GM12878 (cell line): Measurements from ENCODE around the gene PMF1. TPM values are rescaled to one million over a fixed set of nuclear protein-coding genes. Genes with fewer than 3 reads are reported as not detected.

ENCODE experiments used
- ATAC-seq: fragments of 200-7000 bp; cut with Tn5 transposase; 3 replicates; pipeline ENCODE4 v1.9.1; 2020; ENCODE audit warnings: mild to moderate bottlenecking, moderate library complexity
- BruUV-seq: library from RNA; stranded (reverse); fragments of 400-500 nt; replicated peaks from 2 replicates; lab custom pipeline; 2021; lab: Mats Ljungman, UMichigan
- CTCF ChIA-PET: fragments of 300-600 bp; sonication (Branson Sonifier 250); formaldehyde crosslinking; extraction: SDS; loops from one replicate; lab custom pipeline; 2021; ENCODE audit warnings: inconsistent platforms; lab: Yijun Ruan, JAX
- POLR2A ChIA-PET: fragments of 350-600 bp; formaldehyde crosslinking; extraction: SDS; loops from one replicate; lab custom pipeline; 2021; ENCODE audit warnings: inconsistent platforms; lab: Charles Lee
- RAD21 ChIA-PET: fragments of 300-600 bp; sonication (Branson Sonifier 250); formaldehyde crosslinking; loops from one replicate; lab custom pipeline; 2023; ENCODE audit warnings: antibody characterized with exemption; ENCODE audit not compliant: unreplicated experiment; lab: Charles Lee
- SMC1A ChIA-PET: fragments of 300-600 bp; sonication (Branson Sonifier 250); formaldehyde crosslinking; loops from one replicate; lab custom pipeline; 2023; ENCODE audit not compliant: unreplicated experiment, uncharacterized antibody; lab: Charles Lee
- DNase-seq: peaks from one replicate; pipeline ENCODE4 v3.0.0-alpha.2; 2011; ENCODE audit warnings: low read depth, low spot score
- FAIRE-seq: peaks from 3 replicates; lab custom pipeline; 2011; peaks lifted over from hg19 to GRCh38; lab: Jason Lieb, UNC
- H2AFZ ChIP-seq: 2 replicates; pipeline ENCODE4 v1.6.0; 2011; ENCODE audit warnings: low read depth, low read length, control low read depth; ENCODE audit not compliant: control insufficient read depth
- H3K27ac ChIP-seq: 2 replicates; pipeline ENCODE4 v1.5.1; 2011; ENCODE audit warnings: control low read depth; ENCODE audit not compliant: control insufficient read depth, insufficient read depth
- H3K27me3 ChIP-seq, 2 experiments: replicated peaks in 1 of 2; 2 replicates each; pipeline versions ENCODE4 v1.6.0 to v1.6.1; 2011; ENCODE audit warnings: low read length in 1 of 2; ENCODE audit not compliant: control insufficient read depth in 2 of 2, insufficient read depth in 2 of 2
- H3K36me3 ChIP-seq, 2 experiments: 2 replicates each; pipeline ENCODE4 v1.5.1; 2011; ENCODE audit warnings: low read length in 1 of 2; ENCODE audit not compliant: control insufficient read depth in 2 of 2, insufficient read depth in 2 of 2
- H3K4me1 ChIP-seq: 2 replicates; pipeline ENCODE4 v1.6.1; 2011; ENCODE audit warnings: mild to moderate bottlenecking, low read length, moderate library complexity, mixed read lengths; ENCODE audit not compliant: control insufficient read depth, insufficient read depth
- H3K4me2 ChIP-seq: 2 replicates; pipeline ENCODE4 v1.6.0; 2011; ENCODE audit warnings: control low read depth; ENCODE audit not compliant: control insufficient read depth, insufficient read depth
- H3K4me3 ChIP-seq: fragments of 200-600 bp; sonication (generic); 2 replicates; pipeline ENCODE4 v1.5.1; 2016
- H3K79me2 ChIP-seq: 2 replicates; pipeline ENCODE4 v1.6.0; 2011; ENCODE audit warnings: low read length; ENCODE audit not compliant: control insufficient read depth, insufficient read depth
- H3K9ac ChIP-seq: 2 replicates; pipeline ENCODE4 v1.8.0; 2011; ENCODE audit warnings: low read length, control low read depth, mixed read lengths; ENCODE audit not compliant: control insufficient read depth, insufficient read depth
- H3K9me3 ChIP-seq: replicated peaks from 3 replicates; pipeline ENCODE4 v1.5.1; 2011; ENCODE audit warnings: mild to moderate bottlenecking, low read length; ENCODE audit not compliant: control insufficient read depth, insufficient read depth
- H4K20me1 ChIP-seq: 2 replicates; pipeline ENCODE4 v1.6.0; 2011; ENCODE audit not compliant: control insufficient read depth, insufficient read depth
- ATF3 ChIP-seq: IDR thresholded peaks from 2 replicates; pipeline ENCODE4 v1.6.1; 2011; ENCODE audit warnings: low read depth, mild to moderate bottlenecking, low read length, moderate library complexity, borderline replicate concordance; ENCODE audit errors: extremely low read depth
- BCL11A ChIP-seq: IDR thresholded peaks from 2 replicates; pipeline ENCODE4 v1.6.1; 2011; ENCODE audit warnings: low read depth, low read length
- CHD4 ChIP-seq: fragments of 200-600 bp; sonication (generic); IDR thresholded peaks from 2 replicates; pipeline ENCODE4 v1.6.1; 2016; ENCODE audit warnings: mild to moderate bottlenecking
- CREM ChIP-seq: IDR thresholded peaks from 2 replicates; pipeline ENCODE4 v1.6.1; 2014; ENCODE audit warnings: antibody characterized with exemption, low read depth
- HDAC6 ChIP-seq: fragments of 200-600 bp; sonication (generic); IDR thresholded peaks from one replicate; pipeline ENCODE4 v1.8.0; 2017; ENCODE audit warnings: antibody characterized with exemption; ENCODE audit not compliant: unreplicated experiment
- KLF5 ChIP-seq: fragments of 450-650 bp; IDR thresholded peaks from 2 replicates; pipeline ENCODE4 v1.6.1; 2014; ENCODE audit warnings: mild to moderate bottlenecking; ENCODE audit not compliant: partially characterized antibody
- PML ChIP-seq: IDR thresholded peaks from 2 replicates; pipeline ENCODE4 v1.6.1; 2012; ENCODE audit warnings: low read length, inconsistent platforms
- RAD51 ChIP-seq: fragments of 450-650 bp; IDR thresholded peaks from 2 replicates; pipeline ENCODE4 v1.6.1; 2016; ENCODE audit warnings: moderate library complexity, mild to moderate bottlenecking, inconsistent platforms
- RB1 ChIP-seq: fragments of 450-650 bp; formaldehyde crosslinking; IDR thresholded peaks from 2 replicates; pipeline ENCODE4 v1.6.1; 2017; ENCODE audit warnings: mild to moderate bottlenecking, borderline replicate concordance
- SIX5 ChIP-seq: IDR thresholded peaks from 2 replicates; pipeline ENCODE4 v1.6.1; 2011; ENCODE audit warnings: mild to moderate bottlenecking, low read depth, low read length, moderate library complexity; ENCODE audit not compliant: severe bottlenecking
- SUZ12 ChIP-seq: fragments of 200-600 bp; sonication (generic); IDR thresholded peaks from one replicate; pipeline ENCODE4 v1.6.1; 2018; ENCODE audit warnings: antibody characterized with exemption, mild to moderate bottlenecking; ENCODE audit not compliant: unreplicated experiment
- ZZZ3 ChIP-seq: IDR thresholded peaks from 2 replicates; pipeline ENCODE4 v1.6.1; 2011; ENCODE audit warnings: low read depth; ENCODE audit not compliant: control insufficient read depth, insufficient read length
- WGBS: methylation state at CpG from one replicate; pipeline ENCODE4 v1.1.6; 2016; ENCODE audit warnings: low lambda C conversion rate; ENCODE audit not compliant: insufficient replicate concordance, insufficient coverage; ENCODE audit errors: missing lambda C conversion rate; 5-methylcytosine and 5-hydroxymethylcytosine counted together
- in situ Hi-C: fragments of 300-500 bp; cut with MboI; formaldehyde crosslinking; loops from 9 replicates; pipeline ENCODE4 v1.14.3; 2018; ENCODE audit warnings: mixed read lengths
- intact Hi-C: fragments of 100-400 bp; cut with micrococcal nuclease; formaldehyde crosslinking; loops from one replicate; pipeline ENCODE4 v1.14.2; 2022; ENCODE audit not compliant: unreplicated experiment
- polyA plus RNA-seq, 11 experiments: library from polyadenylated mRNA; depleted of rRNA in 4 of 11; unstranded in 6 of 11; stranded (reverse) in 5 of 11; fragments of >200 nt; fragmentation: Nextera tagmentation in 4 of 11; fragmentation: Illumina TruSeq in 1 of 11; extraction: Ambion mirVana in 4 of 11; extraction: Trizol in 1 of 11; gene quantifications; 1 replicate in 1 of 11; 2 replicates in 10 of 11; pipeline versions ENCODE4 v1.2.1 to v1.2.3, GENCODE V29; 2011 to 2016; ENCODE audit warnings: inconsistent platforms in 2 of 11, missing spikeins in 2 of 11, low read depth in 1 of 11
- total RNA-seq, 4 experiments: library from RNA; depleted of rRNA in 3 of 4; stranded (reverse); fragments of >200 nt in 3 of 4; fragmentation: Illumina TruSeq in 1 of 4; extraction: Trizol in 1 of 4; gene quantifications; 2 replicates each; pipeline versions ENCODE4 v1.2.1 to v1.2.3, GENCODE V29; 2013 to 2021
- TF ChIP-seq, protein P1 (sequence below): fragments of 450-650 bp; IDR thresholded peaks from 2 replicates; pipeline ENCODE4 v1.6.1; 2016; ENCODE audit warnings: mild to moderate bottlenecking, moderate library complexity, borderline replicate concordance
- TF ChIP-seq, protein P2 (sequence below): fragments of 450-650 bp; conservative IDR thresholded peaks from 2 replicates; pipeline ENCODE4 v1.6.1; 2017; ENCODE audit warnings: mild to moderate bottlenecking, moderate library complexity

The PMF1 gene
- total and polyA plus RNA-seq, 10 of the 15 experiments (the other 5 are each of a cell fraction or from before 2014, with no cell fraction given) = 6.7 to 105 (median 67.3) TPM

DNA sequence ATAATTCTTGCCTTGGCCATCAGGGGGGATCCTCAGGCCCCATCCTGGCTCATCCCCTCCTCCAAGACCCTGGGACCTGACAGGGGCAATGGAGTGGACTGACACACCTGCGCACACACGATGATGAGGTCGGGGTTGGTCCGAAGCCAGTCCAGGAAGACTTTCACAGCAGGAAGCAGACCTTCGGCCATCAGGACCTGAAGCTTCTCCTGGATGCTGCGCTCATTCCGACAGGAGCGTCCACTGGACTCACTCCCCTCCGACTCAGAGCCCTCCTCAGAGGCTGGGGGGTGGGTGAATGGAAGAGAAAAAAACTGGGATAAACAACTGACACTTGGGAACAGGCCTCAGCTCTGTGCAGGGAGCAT, 50.5 kb downstream of the PMF1 start:
- CTCF ChIA-PET = no interaction called here
- SMC1A ChIA-PET = no interaction called here
- no TSS peak for BruUV-seq

GRCh38 chr1:156266051-156266450, 53.2 kb downstream of the PMF1 start:
- DNase-seq (no peak), ATAC-seq (no peak), FAIRE-seq (no peak)
- Histone ChIP-seq H3K4me1 (no peaks in the 10 kb centered on the region), H3K36me3 (peaks cover 41 to 49% of the 10 kb centered on the region in 2 experiments), H3K4me3 (no peak overlapping the region), H3K4me2 (no peak overlapping the region), H3K9me3 (no peaks in the 10 kb centered on the region), H4K20me1 (no peaks in the 10 kb centered on the region), H2AFZ (no peak overlapping the region), H3K9ac (no peak overlapping the region), H3K27me3 (no peaks in the 10 kb centered on the region), H3K79me2 (no peaks in the 10 kb centered on the region), H3K27ac (no peak overlapping the region)
- BruUV-seq = TSS peak; percentile 53
- WGBS = 93% methylated on average over 13 of the region's 13 CpGs
- in situ Hi-C loops = no loop called here
- ChIA-PET POLR2A (no interaction called here), CTCF (no interaction called here), SMC1A (no interaction called here), RAD21 (no interaction called here)
- intact Hi-C loops = no loop called here
- TF ChIP-seq ATF3 (no peak), HDAC6 (no peak), CREM (no peak), RB1 (no peak), RAD51 (no peak), ZZZ3 (no peak)
- TF ChIP-seq, protein P1, sequence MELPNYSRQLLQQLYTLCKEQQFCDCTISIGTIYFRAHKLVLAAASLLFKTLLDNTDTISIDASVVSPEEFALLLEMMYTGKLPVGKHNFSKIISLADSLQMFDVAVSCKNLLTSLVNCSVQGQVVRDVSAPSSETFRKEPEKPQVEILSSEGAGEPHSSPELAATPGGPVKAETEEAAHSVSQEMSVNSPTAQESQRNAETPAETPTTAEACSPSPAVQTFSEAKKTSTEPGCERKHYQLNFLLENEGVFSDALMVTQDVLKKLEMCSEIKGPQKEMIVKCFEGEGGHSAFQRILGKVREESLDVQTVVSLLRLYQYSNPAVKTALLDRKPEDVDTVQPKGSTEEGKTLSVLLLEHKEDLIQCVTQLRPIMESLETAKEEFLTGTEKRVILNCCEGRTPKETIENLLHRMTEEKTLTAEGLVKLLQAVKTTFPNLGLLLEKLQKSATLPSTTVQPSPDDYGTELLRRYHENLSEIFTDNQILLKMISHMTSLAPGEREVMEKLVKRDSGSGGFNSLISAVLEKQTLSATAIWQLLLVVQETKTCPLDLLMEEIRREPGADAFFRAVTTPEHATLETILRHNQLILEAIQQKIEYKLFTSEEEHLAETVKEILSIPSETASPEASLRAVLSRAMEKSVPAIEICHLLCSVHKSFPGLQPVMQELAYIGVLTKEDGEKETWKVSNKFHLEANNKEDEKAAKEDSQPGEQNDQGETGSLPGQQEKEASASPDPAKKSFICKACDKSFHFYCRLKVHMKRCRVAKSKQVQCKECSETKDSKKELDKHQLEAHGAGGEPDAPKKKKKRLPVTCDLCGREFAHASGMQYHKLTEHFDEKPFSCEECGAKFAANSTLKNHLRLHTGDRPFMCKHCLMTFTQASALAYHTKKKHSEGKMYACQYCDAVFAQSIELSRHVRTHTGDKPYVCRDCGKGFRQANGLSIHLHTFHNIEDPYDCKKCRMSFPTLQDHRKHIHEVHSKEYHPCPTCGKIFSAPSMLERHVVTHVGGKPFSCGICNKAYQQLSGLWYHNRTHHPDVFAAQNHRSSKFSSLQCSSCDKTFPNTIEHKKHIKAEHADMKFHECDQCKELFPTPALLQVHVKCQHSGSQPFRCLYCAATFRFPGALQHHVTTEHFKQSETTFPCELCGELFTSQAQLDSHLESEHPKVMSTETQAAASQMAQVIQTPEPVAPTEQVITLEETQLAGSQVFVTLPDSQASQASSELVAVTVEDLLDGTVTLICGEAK = no peak

More for the DNA sequence above, 50.5 kb downstream of the PMF1 start:
- H3K36me3 ChIP-seq = peaks cover 58 to 60% of the 10 kb centered on the region in 2 experiments
- ATAC-seq = no peak
- TF ChIP-seq KLF5 = no peak
- no peak for TF ChIP-seq SUZ12
- TF ChIP-seq BCL11A = no peak
- TF ChIP-seq SIX5 = no peak
- TF ChIP-seq PML = no peak
- TF ChIP-seq, protein P2, sequence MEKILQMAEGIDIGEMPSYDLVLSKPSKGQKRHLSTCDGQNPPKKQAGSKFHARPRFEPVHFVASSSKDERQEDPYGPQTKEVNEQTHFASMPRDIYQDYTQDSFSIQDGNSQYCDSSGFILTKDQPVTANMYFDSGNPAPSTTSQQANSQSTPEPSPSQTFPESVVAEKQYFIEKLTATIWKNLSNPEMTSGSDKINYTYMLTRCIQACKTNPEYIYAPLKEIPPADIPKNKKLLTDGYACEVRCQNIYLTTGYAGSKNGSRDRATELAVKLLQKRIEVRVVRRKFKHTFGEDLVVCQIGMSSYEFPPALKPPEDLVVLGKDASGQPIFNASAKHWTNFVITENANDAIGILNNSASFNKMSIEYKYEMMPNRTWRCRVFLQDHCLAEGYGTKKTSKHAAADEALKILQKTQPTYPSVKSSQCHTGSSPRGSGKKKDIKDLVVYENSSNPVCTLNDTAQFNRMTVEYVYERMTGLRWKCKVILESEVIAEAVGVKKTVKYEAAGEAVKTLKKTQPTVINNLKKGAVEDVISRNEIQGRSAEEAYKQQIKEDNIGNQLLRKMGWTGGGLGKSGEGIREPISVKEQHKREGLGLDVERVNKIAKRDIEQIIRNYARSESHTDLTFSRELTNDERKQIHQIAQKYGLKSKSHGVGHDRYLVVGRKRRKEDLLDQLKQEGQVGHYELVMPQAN = no peak
- no peak for TF ChIP-seq CHD4
- TF ChIP-seq, all 136 proteins: peak for 0
- Histone ChIP-seq H3K4me2 (no peak overlapping the region), H3K9ac (no peak overlapping the region), H2AFZ (no peak overlapping the region), H3K27ac (no peak overlapping the region), H3K4me1 (no peaks in the 10 kb centered on the region), H3K27me3 (no peaks in the 10 kb centered on the region), H3K79me2 (no peaks in the 10 kb centered on the region), H3K9me3 (no peaks in the 10 kb centered on the region), H4K20me1 (no peaks in the 10 kb centered on the region), H3K4me3 (no peak overlapping the region)
- DNase-seq = no peak
- WGBS = 98% methylated on average over 9 of the region's 9 CpGs
- intact Hi-C loops = no loop called here
- in situ Hi-C loops = no loop called here
- ChIA-PET POLR2A (interaction anchor here (0.9 kb wide), 1 partner anchor 17 kb away, joined by 3 read pairs; no protein-coding TSS in a partner anchor), RAD21 (interaction anchor here (0.6 kb wide), 1 partner anchor 38 kb away, joined by 5 read pairs; no protein-coding TSS in a partner anchor)
- no peak for FAIRE-seq
